ENCODE data around the gene ADTRP. TPM values are rescaled to one million over a fixed set of nuclear protein-coding genes. Genes with fewer than 3 reads are reported as not detected.
"Not testable (repeated sequence)": the region's sequence is repeated elsewhere in the genome, so short reads cannot be mapped to it uniquely, and the experiment has no call there.

ADTRP gene
- total and polyA plus RNA-seq, 2 donors: 7.0 to 7.7 TPM

GRCh38 chr6:11680479-11680878 is 98.1 kb downstream of the ADTRP start:
- H3K4me1 ChIP-seq (ENCODE audit: control insufficient read depth in 2 of 2, insufficient read depth in 2 of 2, low read length in 2 of 2); DNase-seq (ENCODE audit: low read depth in 6 of 9, low spot score in 9 of 9); H3K4me3 ChIP-seq (ENCODE audit: low read length in 2 of 2); H3K27me3 ChIP-seq (ENCODE audit: control insufficient read depth in 2 of 2, insufficient read depth in 1 of 2, low read length in 1 of 2); H3K27ac ChIP-seq (ENCODE audit: low read depth in 1 of 2, low read length in 1 of 2); H3K9me3 ChIP-seq (ENCODE audit: control insufficient read depth in 2 of 2, insufficient read depth in 1 of 2, low read length in 1 of 2); H3K36me3 ChIP-seq (ENCODE audit: control insufficient read depth in 2 of 2, insufficient read depth in 2 of 2, low read length in 1 of 2): not testable (repeated sequence)
- over 99% methylated on average over 7 of the region's 7 CpGs for WGBS

GRCh38 chr6:11679099-11679498 is 99.5 kb downstream of the ADTRP start:
- Histone ChIP-seq H3K4me3 (ENCODE audit: low read length in 2 of 2) (no peak overlapping the region), H3K27me3 (ENCODE audit: control insufficient read depth in 2 of 2, insufficient read depth in 1 of 2, low read length in 1 of 2) (no peaks in the 10 kb centered on the region), H3K4me1 (ENCODE audit: control insufficient read depth in 2 of 2, insufficient read depth in 2 of 2, low read length in 2 of 2) (no peaks in the 10 kb centered on the region), H3K27ac (ENCODE audit: low read depth in 1 of 2, low read length in 1 of 2) (no peak overlapping the region), H3K36me3 (ENCODE audit: control insufficient read depth in 2 of 2, insufficient read depth in 2 of 2, low read length in 1 of 2) (no peaks in the 10 kb centered on the region), H3K9me3 (ENCODE audit: control insufficient read depth in 2 of 2, insufficient read depth in 1 of 2, low read length in 1 of 2) (no peaks in the 10 kb centered on the region)
- 96% methylated on average over 2 of the region's 2 CpGs for WGBS
- no peak for DNase-seq (ENCODE audit: low read depth in 6 of 9, low spot score in 9 of 9)

GRCh38 chr6:11675601-11676000 is 103.0 kb downstream of the ADTRP start:
- H3K27ac ChIP-seq (ENCODE audit: low read depth in 1 of 2, low read length in 1 of 2): no peak overlapping the region
- 97% methylated on average over 2 of the region's 2 CpGs for WGBS

GRCh38 chr6:11672669-11673068 is 105.9 kb downstream of the ADTRP start:
- Histone ChIP-seq H3K9me3 (ENCODE audit: control insufficient read depth in 2 of 2, insufficient read depth in 1 of 2, low read length in 1 of 2) (no peaks in the 10 kb centered on the region), H3K4me1 (ENCODE audit: control insufficient read depth in 2 of 2, insufficient read depth in 2 of 2, low read length in 2 of 2) (no peaks in the 10 kb centered on the region), H3K36me3 (ENCODE audit: control insufficient read depth in 2 of 2, insufficient read depth in 2 of 2, low read length in 1 of 2) (no peaks in the 10 kb centered on the region), H3K4me3 (ENCODE audit: low read length in 2 of 2) (no peak overlapping the region), H3K27me3 (ENCODE audit: control insufficient read depth in 2 of 2, insufficient read depth in 1 of 2, low read length in 1 of 2) (no peaks in the 10 kb centered on the region), H3K27ac (ENCODE audit: low read depth in 1 of 2, low read length in 1 of 2) (no peak overlapping the region)
- no peak for DNase-seq (ENCODE audit: low read depth in 6 of 9, low spot score in 9 of 9)
- 96% methylated on average over 5 of the region's 5 CpGs for WGBS

More at GRCh38 chr6:11675601-11676000, 103.0 kb downstream of the ADTRP start:
- Histone ChIP-seq H3K4me3 (ENCODE audit: low read length in 2 of 2) (no peak overlapping the region), H3K27me3 (ENCODE audit: control insufficient read depth in 2 of 2, insufficient read depth in 1 of 2, low read length in 1 of 2) (no peaks in the 10 kb centered on the region), H3K4me1 (ENCODE audit: control insufficient read depth in 2 of 2, insufficient read depth in 2 of 2, low read length in 2 of 2) (no peaks in the 10 kb centered on the region), H3K9me3 (ENCODE audit: control insufficient read depth in 2 of 2, insufficient read depth in 1 of 2, low read length in 1 of 2) (no peaks in the 10 kb centered on the region), H3K36me3 (ENCODE audit: control insufficient read depth in 2 of 2, insufficient read depth in 2 of 2, low read length in 1 of 2) (no peaks in the 10 kb centered on the region)
- no peak for DNase-seq (ENCODE audit: low read depth in 6 of 9, low spot score in 9 of 9)

GRCh38 chr6:11672256-11672655 is 106.3 kb downstream of the ADTRP start:
- Histone ChIP-seq H3K36me3 (ENCODE audit: control insufficient read depth in 2 of 2, insufficient read depth in 2 of 2, low read length in 1 of 2) (no peaks in the 10 kb centered on the region), H3K4me1 (ENCODE audit: control insufficient read depth in 2 of 2, insufficient read depth in 2 of 2, low read length in 2 of 2) (no peaks in the 10 kb centered on the region), H3K27ac (ENCODE audit: low read depth in 1 of 2, low read length in 1 of 2) (no peak overlapping the region)

GRCh38 chr6:11669696-11670095 is 108.9 kb downstream of the ADTRP start:
- no peak for DNase-seq (ENCODE audit: low read depth in 6 of 9, low spot score in 9 of 9)
- Histone ChIP-seq H3K9me3 (ENCODE audit: control insufficient read depth in 2 of 2, insufficient read depth in 1 of 2, low read length in 1 of 2) (no peaks in the 10 kb centered on the region), H3K4me3 (ENCODE audit: low read length in 2 of 2) (no peak overlapping the region), H3K27ac (ENCODE audit: low read depth in 1 of 2, low read length in 1 of 2) (no peak overlapping the region), H3K27me3 (ENCODE audit: control insufficient read depth in 2 of 2, insufficient read depth in 1 of 2, low read length in 1 of 2) (no peaks in the 10 kb centered on the region), H3K36me3 (ENCODE audit: control insufficient read depth in 2 of 2, insufficient read depth in 2 of 2, low read length in 1 of 2) (no peaks in the 10 kb centered on the region), H3K4me1 (ENCODE audit: control insufficient read depth in 2 of 2, insufficient read depth in 2 of 2, low read length in 2 of 2) (no peaks in the 10 kb centered on the region)
- WGBS: 99% methylated on average over 4 of the region's 4 CpGs

More at GRCh38 chr6:11672256-11672655, 106.3 kb downstream of the ADTRP start:
- Histone ChIP-seq H3K27me3 (ENCODE audit: control insufficient read depth in 2 of 2, insufficient read depth in 1 of 2, low read length in 1 of 2) (no peaks in the 10 kb centered on the region), H3K4me3 (ENCODE audit: low read length in 2 of 2) (no peak overlapping the region), H3K9me3 (ENCODE audit: control insufficient read depth in 2 of 2, insufficient read depth in 1 of 2, low read length in 1 of 2) (no peaks in the 10 kb centered on the region)
- no peak for DNase-seq (ENCODE audit: low read depth in 6 of 9, low spot score in 9 of 9)

- Histone ChIP-seq H3K9me3 (ENCODE audit: control insufficient read depth in 2 of 2, insufficient read depth in 1 of 2, low read length in 1 of 2) (peaks cover 0 to 1% of the 10 kb centered on the region in 2 donors), H3K36me3 (ENCODE audit: control insufficient read depth in 2 of 2, insufficient read depth in 2 of 2, low read length in 1 of 2) (no peaks in the 10 kb centered on the region), H3K4me1 (ENCODE audit: control insufficient read depth in 2 of 2, insufficient read depth in 2 of 2, low read length in 2 of 2) (no peaks in the 10 kb centered on the region), H3K4me3 (ENCODE audit: low read length in 2 of 2) (no peak overlapping the region), H3K27ac (ENCODE audit: low read depth in 1 of 2, low read length in 1 of 2) (no peak overlapping the region), H3K27me3 (ENCODE audit: control insufficient read depth in 2 of 2, insufficient read depth in 1 of 2, low read length in 1 of 2) (no peaks in the 10 kb centered on the region)
- WGBS: 92% methylated on average over 4 of the region's 4 CpGs
- DNase-seq (ENCODE audit: low read depth in 6 of 9, low spot score in 9 of 9): no peak
These were observed 110.1 kb downstream of the ADTRP start for GRCh38 chr6:11668455-11668854.

GRCh38 chr6:11667876-11668275 is 110.7 kb downstream of the ADTRP start:
- H3K4me1 ChIP-seq (ENCODE audit: control insufficient read depth in 2 of 2, insufficient read depth in 2 of 2, low read length in 2 of 2): no peaks in the 10 kb centered on the region
- H3K36me3 ChIP-seq (ENCODE audit: control insufficient read depth in 2 of 2, insufficient read depth in 2 of 2, low read length in 1 of 2): no peaks in the 10 kb centered on the region
- H3K4me3 ChIP-seq (ENCODE audit: low read length in 2 of 2): no peak overlapping the region
- DNase-seq (ENCODE audit: low read depth in 6 of 9, low spot score in 9 of 9): no peak
- no peaks in the 10 kb centered on the region for H3K27me3 ChIP-seq (ENCODE audit: control insufficient read depth in 2 of 2, insufficient read depth in 1 of 2, low read length in 1 of 2)
- WGBS: 96% methylated on average over 2 of the region's 2 CpGs
- no peak overlapping the region for H3K27ac ChIP-seq (ENCODE audit: low read depth in 1 of 2, low read length in 1 of 2)
- peaks cover 0 to 3% of the 10 kb centered on the region in 2 donors for H3K9me3 ChIP-seq (ENCODE audit: control insufficient read depth in 2 of 2, insufficient read depth in 1 of 2, low read length in 1 of 2)

GRCh38 chr6:11665604-11666326 is 112.8 kb downstream of the ADTRP start:
- Histone ChIP-seq H3K27ac (ENCODE audit: low read depth in 1 of 2, low read length in 1 of 2) (no peak overlapping the region), H3K36me3 (ENCODE audit: control insufficient read depth in 2 of 2, insufficient read depth in 2 of 2, low read length in 1 of 2) (no peaks in the 10 kb centered on the region), H3K4me3 (ENCODE audit: low read length in 2 of 2) (no peak overlapping the region), H3K9me3 (ENCODE audit: control insufficient read depth in 2 of 2, insufficient read depth in 1 of 2, low read length in 1 of 2) (peaks cover 0 to 3% of the 10 kb centered on the region in 2 donors), H3K27me3 (ENCODE audit: control insufficient read depth in 2 of 2, insufficient read depth in 1 of 2, low read length in 1 of 2) (no peaks in the 10 kb centered on the region), H3K4me1 (ENCODE audit: control insufficient read depth in 2 of 2, insufficient read depth in 2 of 2, low read length in 2 of 2) (no peaks in the 10 kb centered on the region)
- 92% methylated on average over 2 of the region's 2 CpGs for WGBS
- no peak for DNase-seq (ENCODE audit: low read depth in 6 of 9, low spot score in 9 of 9)
